Cardiac fibroblast (primary cell): ENCODE measurements around the gene PPP1R9A.

Experiments
- DNase-seq, 2 donors: peaks; one replicate each; pipeline versions ENCODE4 v3.0.0 to v3.0.0-alpha.2; 2010; ENCODE audit warnings: low read depth in 2 of 2
- H3K4me3 ChIP-seq, 2 donors: replicated peaks in 1 of 2; 1 replicate in 1 of 2; 2 replicates in 1 of 2; pipeline ENCODE4 v1.5.1; 2011; ENCODE audit warnings: low read depth in 2 of 2, low read length in 2 of 2, mild to moderate bottlenecking in 2 of 2, moderate library complexity in 1 of 2
- TF ChIP-seq, protein P1 (sequence below): IDR thresholded peaks from one replicate; pipeline ENCODE4 v1.5.1; 2011; ENCODE audit warnings: low read depth, mild to moderate bottlenecking, low read length, inconsistent platforms

PPP1R9A gene

DNA sequence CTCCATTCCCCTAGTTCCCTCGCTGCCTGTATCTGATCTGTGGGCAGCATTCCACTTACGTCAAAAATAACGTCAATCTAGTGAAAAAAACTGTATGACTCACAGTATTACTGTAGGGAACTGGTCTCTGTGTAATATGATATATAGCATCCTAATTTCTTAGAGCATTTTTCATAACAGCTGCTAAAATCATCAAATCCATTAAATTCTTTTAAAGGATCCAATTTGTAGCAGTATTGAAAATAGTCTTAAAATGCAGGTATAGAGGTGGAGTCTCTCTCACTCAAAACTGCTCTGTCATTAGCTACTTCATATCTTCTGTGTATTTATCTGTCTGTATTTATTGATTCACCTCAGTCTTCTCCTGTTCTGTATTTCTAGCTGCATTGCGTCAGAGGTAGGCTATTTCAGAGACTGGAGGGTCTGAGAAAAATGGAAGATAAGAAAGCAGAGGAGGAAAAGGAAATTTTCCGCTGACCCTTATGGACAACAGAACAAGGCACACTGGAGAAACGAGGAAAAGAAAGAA, 357.0 kb downstream of the PPP1R9A start:
- TF ChIP-seq, protein P1, sequence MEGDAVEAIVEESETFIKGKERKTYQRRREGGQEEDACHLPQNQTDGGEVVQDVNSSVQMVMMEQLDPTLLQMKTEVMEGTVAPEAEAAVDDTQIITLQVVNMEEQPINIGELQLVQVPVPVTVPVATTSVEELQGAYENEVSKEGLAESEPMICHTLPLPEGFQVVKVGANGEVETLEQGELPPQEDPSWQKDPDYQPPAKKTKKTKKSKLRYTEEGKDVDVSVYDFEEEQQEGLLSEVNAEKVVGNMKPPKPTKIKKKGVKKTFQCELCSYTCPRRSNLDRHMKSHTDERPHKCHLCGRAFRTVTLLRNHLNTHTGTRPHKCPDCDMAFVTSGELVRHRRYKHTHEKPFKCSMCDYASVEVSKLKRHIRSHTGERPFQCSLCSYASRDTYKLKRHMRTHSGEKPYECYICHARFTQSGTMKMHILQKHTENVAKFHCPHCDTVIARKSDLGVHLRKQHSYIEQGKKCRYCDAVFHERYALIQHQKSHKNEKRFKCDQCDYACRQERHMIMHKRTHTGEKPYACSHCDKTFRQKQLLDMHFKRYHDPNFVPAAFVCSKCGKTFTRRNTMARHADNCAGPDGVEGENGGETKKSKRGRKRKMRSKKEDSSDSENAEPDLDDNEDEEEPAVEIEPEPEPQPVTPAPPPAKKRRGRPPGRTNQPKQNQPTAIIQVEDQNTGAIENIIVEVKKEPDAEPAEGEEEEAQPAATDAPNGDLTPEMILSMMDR: no peak
- peak; percentile 81 for DNase-seq
- H3K4me3 ChIP-seq: no peak overlapping the region

DNA sequence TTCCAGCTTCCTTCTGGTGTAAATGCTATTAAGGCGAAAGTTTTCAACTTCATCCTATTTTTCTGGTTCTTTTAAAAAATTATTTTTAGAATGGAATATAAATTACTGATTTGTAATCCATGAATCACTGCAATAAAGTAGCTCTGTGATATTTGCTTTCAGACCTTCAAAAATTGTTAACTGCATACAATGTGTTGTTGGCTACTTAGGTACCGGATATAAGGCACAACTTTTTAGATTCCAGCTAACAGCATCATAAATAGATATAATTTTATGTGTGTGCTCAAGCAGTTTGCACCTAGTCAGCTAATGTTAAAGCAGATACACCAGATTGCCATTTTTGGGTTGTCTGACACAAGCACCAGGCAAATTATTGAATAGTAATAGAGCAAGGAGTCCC, 358.2 kb downstream of the PPP1R9A start:
- TF ChIP-seq, protein P1: no peak
- H3K4me3 ChIP-seq: no peak overlapping the region
- no peak for DNase-seq

DNA sequence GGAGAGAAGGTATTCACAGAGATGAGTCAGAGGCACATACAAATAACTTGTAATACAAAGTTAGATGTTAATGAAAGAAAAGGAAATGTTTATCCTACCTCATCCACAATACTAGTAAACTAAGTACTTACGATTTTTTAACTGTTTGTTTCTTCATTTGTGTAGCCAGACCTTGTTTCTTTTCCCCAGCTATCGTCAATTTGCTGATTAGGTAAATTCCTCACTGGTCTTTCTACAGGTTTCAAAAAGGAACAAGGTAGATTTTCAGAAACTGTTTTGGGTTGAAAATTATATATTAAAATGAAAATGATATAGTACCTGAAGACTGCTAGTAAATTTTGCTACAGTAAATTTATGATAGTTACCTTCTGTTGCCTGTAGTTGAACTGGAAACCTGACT, 360.4 kb downstream of the PPP1R9A start:
- no peak for DNase-seq
- TF ChIP-seq, protein P1: no peak

DNA sequence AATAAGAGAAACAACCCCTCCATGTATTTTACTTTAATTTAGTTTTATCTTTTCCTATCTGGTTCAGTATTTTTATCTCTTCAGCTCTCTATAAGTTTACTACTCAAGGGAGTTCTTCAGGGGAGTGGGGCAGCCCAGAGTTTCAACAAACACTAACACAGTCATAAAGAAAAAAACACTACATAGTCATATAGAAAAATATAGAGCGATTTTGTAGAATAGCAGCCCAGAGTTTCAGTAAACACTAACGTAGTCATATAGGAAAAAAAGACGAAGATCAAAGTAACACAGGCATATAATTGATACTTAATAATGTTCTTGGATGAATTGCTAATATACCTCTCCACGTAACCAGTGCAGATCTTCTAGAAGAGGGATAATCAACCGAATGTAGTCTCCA, 362.2 kb downstream of the PPP1R9A start:
- TF ChIP-seq, protein P1: no peak
- DNase-seq: no peak

More for the DNA sequence above, 360.4 kb downstream of the PPP1R9A start:
- no peak overlapping the region for H3K4me3 ChIP-seq

DNA sequence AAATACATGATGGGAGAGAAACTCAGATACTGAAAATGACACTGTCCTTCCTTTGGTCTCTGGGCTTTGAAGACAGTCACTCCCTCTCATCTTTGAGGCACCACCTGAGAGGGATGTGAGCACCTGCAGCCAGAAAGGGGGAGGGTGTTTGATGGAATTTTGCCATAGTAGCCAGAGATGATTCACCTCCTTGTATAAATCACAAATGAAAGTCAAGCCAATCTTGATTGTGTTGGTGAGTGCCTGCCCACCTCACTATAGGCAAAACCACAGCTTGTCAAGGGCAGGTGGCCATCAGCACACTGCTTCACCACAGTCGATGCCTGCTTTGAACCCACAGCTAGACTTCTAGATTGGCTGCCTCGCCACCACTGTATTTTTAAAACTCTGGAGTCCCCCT, 368.7 kb downstream of the PPP1R9A start:
- TF ChIP-seq, protein P1: no peak
- no peak for DNase-seq
- H3K4me3 ChIP-seq: no peak overlapping the region

More for the DNA sequence above, 362.2 kb downstream of the PPP1R9A start:
- H3K4me3 ChIP-seq: no peak overlapping the region

DNA sequence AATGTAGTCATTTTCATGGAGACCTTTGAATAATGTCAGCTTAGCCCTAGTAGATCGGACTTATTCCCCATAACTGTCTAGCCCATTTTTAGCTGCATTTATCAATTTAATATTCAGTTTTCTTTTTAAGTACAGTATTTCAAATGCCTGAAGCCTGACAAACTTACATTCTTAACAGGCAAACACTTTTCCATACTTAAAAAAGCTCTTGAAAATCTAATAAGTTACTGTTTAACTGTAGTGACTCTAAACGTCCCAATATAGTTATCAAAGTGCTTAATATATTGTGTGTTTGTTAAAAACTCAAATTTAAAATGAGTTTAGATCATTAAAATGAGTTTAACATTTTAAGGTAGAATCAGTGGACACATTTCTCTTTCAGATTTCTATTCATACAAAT, 372.0 kb downstream of the PPP1R9A start:
- DNase-seq: no peak
- H3K4me3 ChIP-seq: no peak overlapping the region
- TF ChIP-seq, protein P1: no peak

DNA sequence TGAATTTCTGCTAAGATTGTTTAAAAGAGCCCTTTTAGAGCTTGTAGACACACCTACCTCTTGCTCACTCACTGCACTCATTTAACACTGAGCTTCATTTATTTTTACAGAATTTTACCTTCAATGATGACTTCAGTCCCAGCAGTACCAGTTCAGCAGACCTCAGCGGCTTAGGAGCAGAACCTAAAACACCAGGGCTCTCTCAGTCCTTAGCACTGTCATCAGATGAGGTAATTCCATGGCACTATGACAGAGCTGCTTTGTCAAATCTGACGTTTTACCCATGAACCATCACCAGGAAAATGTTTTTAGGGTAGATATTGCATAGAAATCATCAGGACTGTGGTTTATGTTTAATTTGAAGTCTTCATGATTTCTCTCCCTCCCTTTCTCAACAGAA, 378.7 kb downstream of the PPP1R9A start:
- H3K4me3 ChIP-seq: no peak overlapping the region
- TF ChIP-seq, protein P1: no peak
- DNase-seq: no peak
